OCI-LY7 (cell line): ENCODE results near the gene THAP4. TPM values are rescaled to one million over a fixed set of nuclear protein-coding genes. Genes with fewer than 3 reads are reported as not detected.
"Not testable (repeated sequence)": the region's sequence is repeated elsewhere in the genome, so short reads cannot be mapped to it uniquely, and the experiment has no call there.

ENCODE experiments used
- BruUV-seq: library from RNA; stranded (reverse); fragments of 400-500 nt; replicated peaks from 2 replicates; lab custom pipeline; 2021; lab: Mats Ljungman, UMichigan
- CTCF ChIA-PET: fragments of 300-600 bp; sonication (Branson Sonifier 250); formaldehyde crosslinking; loops from one replicate; lab custom pipeline; 2022; ENCODE audit warnings: antibody characterized with exemption; ENCODE audit not compliant: unreplicated experiment; lab: Charles Lee
- POLR2A ChIA-PET: fragments of 300-600 bp; sonication (Branson Sonifier 250); formaldehyde crosslinking; loops from one replicate; lab custom pipeline; 2022; ENCODE audit warnings: antibody characterized with exemption; lab: Charles Lee
- DNase-seq: peaks from one replicate; pipeline ENCODE4 v3.0.0-alpha.2; 2015; ENCODE audit warnings: low spot score
- H2AFZ ChIP-seq: fragments of 200-600 bp; sonication (generic), shearing (Covaris generic); 2 replicates; pipeline ENCODE4 v1.6.1; 2014; ENCODE audit warnings: mild to moderate bottlenecking, antibody characterized with exemption, low read length, moderate library complexity
- H3K27ac ChIP-seq: fragments of 200-600 bp; sonication (generic); 2 replicates; pipeline ENCODE4 v1.5.1; 2014; ENCODE audit warnings: mixed run types, low read depth, mild to moderate bottlenecking, moderate library complexity, low read length, inconsistent platforms; ENCODE audit not compliant: poor library complexity, severe bottlenecking
- H3K36me3 ChIP-seq: fragments of 200-600 bp; sonication (generic); 2 replicates; pipeline ENCODE4 v1.6.1; 2014; ENCODE audit warnings: mild to moderate bottlenecking, antibody characterized with exemption, low read length, moderate library complexity, mixed read lengths; ENCODE audit not compliant: insufficient read depth
- H3K4me1 ChIP-seq: fragments of 200-600 bp; sonication (generic); 2 replicates; pipeline ENCODE4 v1.5.1; 2014; ENCODE audit warnings: mild to moderate bottlenecking, low read length; ENCODE audit not compliant: insufficient read depth, poor library complexity, severe bottlenecking
- H3K4me2 ChIP-seq: fragments of 200-600 bp; sonication (generic); 2 replicates; pipeline ENCODE4 v1.6.1; 2014; ENCODE audit warnings: mild to moderate bottlenecking, low read length
- H3K4me3 ChIP-seq: fragments of 200-600 bp; sonication (generic); 2 replicates; pipeline ENCODE4 v1.5.1; 2014; ENCODE audit warnings: mild to moderate bottlenecking, low read depth, low read length; ENCODE audit not compliant: poor library complexity, severe bottlenecking
- H3K79me2 ChIP-seq: fragments of 200-600 bp; sonication (generic); 2 replicates; pipeline ENCODE4 v1.6.1; 2016; ENCODE audit warnings: low read depth, mild to moderate bottlenecking, low read length, moderate library complexity, mixed read lengths; ENCODE audit not compliant: insufficient read depth
- H3K9me2 ChIP-seq: fragments of 200-600 bp; sonication (generic); 2 replicates; pipeline ENCODE4 v1.6.1; 2016; ENCODE audit warnings: mild to moderate bottlenecking, low read length, mixed read lengths; ENCODE audit not compliant: insufficient read depth
- H3K9me3 ChIP-seq: fragments of 200-600 bp; sonication (generic); 2 replicates; pipeline ENCODE4 v1.6.1; 2014; ENCODE audit warnings: mild to moderate bottlenecking, mixed run types, low read length, mixed read lengths
- H4K20me1 ChIP-seq: fragments of 200-600 bp; sonication (generic); 2 replicates; pipeline ENCODE4 v1.6.1; 2014; ENCODE audit warnings: mild to moderate bottlenecking, antibody characterized with exemption, low read length, moderate library complexity, mixed read lengths; ENCODE audit not compliant: insufficient read depth
- EZH2phosphoT487 ChIP-seq: fragments of 200-600 bp; sonication (generic); IDR thresholded peaks from 2 replicates; pipeline ENCODE4 v1.6.1; 2018; ENCODE audit warnings: low read depth, borderline replicate concordance, mild to moderate bottlenecking, mixed run types, antibody characterized with exemption, low read length, moderate library complexity, mixed read lengths
- intact Hi-C: fragments of 100-400 bp; cut with micrococcal nuclease; formaldehyde crosslinking; loops from one replicate; pipeline ENCODE4 v1.10.0; 2022; ENCODE audit not compliant: unreplicated experiment
- total RNA-seq, 2 experiments: library from RNA; depleted of rRNA in 1 of 2; stranded (reverse); fragments of >200 nt in 1 of 2; shearing (Covaris generic) in 1 of 2; gene quantifications; 2 replicates each; pipeline ENCODE4 v1.2.3, GENCODE V29; 2014 to 2022
- TF ChIP-seq, protein P1 (sequence below): fragments of 200-600 bp; sonication (generic); conservative IDR thresholded peaks from 2 replicates; pipeline ENCODE4 v1.5.1; 2014; ENCODE audit warnings: mild to moderate bottlenecking, antibody characterized with exemption, low read length, moderate library complexity, mixed read lengths

THAP4 gene
- total RNA-seq, 2 experiments from 2014 or later: 61.6 to 65.6 TPM

DNA sequence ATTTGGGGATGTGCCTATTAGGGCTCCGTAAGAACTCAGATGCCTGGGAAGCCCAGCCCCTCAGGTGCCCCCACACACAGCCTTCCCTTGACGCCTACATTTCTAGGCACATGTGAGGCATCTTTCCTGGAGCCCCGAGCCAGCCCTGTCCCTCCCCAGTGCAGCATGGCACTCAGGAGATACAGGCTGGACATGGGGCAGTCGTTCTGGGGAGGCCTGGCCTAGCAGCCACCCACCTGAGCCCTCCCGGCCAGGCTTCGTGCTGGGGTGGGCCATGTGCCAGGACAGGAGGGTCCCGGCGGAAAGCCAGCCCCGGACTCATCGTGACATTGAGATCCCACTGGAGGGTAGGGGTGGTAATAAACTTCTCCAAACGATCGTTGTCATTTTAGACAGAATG is 63.2 kb downstream of the THAP4 start:
- no peak for DNase-seq
- CTCF ChIA-PET: no interaction called here

DNA sequence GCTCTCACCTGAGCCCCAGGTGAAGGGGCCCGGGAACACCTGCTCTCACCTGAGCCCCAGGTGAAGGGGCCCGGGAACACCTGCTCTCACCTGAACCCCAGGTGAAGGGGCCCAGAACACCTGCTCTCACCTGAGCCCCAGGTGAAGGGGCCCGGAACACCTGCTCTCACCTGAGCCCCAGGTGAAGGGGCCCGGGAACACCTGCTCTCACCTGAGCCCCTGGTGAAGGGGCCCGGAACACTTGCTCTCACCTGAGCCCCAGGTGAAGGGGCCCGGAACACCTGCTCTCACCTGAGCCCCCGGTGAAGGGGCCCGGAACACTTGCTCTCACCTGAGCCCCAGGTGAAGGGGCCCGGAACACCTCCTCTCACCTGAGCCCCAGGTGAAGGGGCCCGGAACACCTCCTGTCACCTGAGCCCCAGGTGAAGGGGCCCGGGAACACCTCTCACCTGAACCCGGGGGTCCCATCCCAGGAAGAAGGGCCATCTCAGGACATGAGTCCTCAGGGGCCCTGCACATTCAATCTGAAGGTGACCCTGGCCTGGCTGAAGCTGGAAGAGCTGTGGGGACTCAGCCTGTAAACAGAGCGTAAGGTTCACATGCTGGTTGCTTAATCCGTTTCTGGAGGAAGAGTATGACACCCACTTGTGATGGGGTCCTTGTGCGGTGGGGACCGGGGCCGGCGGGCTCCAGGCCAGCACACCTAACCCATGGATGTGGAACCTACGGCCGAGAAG is 63.9 kb downstream of the THAP4 start:
- H3K27ac ChIP-seq, intact Hi-C loops, H3K4me2 ChIP-seq, H2AFZ ChIP-seq, H3K9me3 ChIP-seq, H3K4me3 ChIP-seq, H3K79me2 ChIP-seq, H4K20me1 ChIP-seq, H3K9me2 ChIP-seq, DNase-seq, H3K4me1 ChIP-seq, CTCF ChIA-PET, H3K36me3 ChIP-seq, BruUV-seq: not testable (repeated sequence)
- POLR2A ChIA-PET: interaction anchor here (1.1 kb wide), 1 partner anchor 12 kb away, joined by 3 read pairs; no protein-coding TSS in a partner anchor

More for the DNA sequence above, 63.2 kb downstream of the THAP4 start:
- intact Hi-C loops: no loop called here
- POLR2A ChIA-PET: no interaction called here
- TF ChIP-seq, protein P1, sequence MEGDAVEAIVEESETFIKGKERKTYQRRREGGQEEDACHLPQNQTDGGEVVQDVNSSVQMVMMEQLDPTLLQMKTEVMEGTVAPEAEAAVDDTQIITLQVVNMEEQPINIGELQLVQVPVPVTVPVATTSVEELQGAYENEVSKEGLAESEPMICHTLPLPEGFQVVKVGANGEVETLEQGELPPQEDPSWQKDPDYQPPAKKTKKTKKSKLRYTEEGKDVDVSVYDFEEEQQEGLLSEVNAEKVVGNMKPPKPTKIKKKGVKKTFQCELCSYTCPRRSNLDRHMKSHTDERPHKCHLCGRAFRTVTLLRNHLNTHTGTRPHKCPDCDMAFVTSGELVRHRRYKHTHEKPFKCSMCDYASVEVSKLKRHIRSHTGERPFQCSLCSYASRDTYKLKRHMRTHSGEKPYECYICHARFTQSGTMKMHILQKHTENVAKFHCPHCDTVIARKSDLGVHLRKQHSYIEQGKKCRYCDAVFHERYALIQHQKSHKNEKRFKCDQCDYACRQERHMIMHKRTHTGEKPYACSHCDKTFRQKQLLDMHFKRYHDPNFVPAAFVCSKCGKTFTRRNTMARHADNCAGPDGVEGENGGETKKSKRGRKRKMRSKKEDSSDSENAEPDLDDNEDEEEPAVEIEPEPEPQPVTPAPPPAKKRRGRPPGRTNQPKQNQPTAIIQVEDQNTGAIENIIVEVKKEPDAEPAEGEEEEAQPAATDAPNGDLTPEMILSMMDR: no peak
- no peak for TF ChIP-seq EZH2phosphoT487
- BruUV-seq: no TSS peak
- Histone ChIP-seq H3K36me3 (peaks cover 7% of the 10 kb centered on the region; the same call in 1 of the 2 replicates), H4K20me1 (no peaks in the 10 kb centered on the region), H3K4me2 (no peak overlapping the region), H2AFZ (no peak overlapping the region), H3K9me3 (no peaks in the 10 kb centered on the region), H3K79me2 (no peaks in the 10 kb centered on the region), H3K4me1 (no peaks in the 10 kb centered on the region), H3K27ac (no peak overlapping the region), H3K4me3 (no peak overlapping the region), H3K9me2 (no peaks in the 10 kb centered on the region)

DNA sequence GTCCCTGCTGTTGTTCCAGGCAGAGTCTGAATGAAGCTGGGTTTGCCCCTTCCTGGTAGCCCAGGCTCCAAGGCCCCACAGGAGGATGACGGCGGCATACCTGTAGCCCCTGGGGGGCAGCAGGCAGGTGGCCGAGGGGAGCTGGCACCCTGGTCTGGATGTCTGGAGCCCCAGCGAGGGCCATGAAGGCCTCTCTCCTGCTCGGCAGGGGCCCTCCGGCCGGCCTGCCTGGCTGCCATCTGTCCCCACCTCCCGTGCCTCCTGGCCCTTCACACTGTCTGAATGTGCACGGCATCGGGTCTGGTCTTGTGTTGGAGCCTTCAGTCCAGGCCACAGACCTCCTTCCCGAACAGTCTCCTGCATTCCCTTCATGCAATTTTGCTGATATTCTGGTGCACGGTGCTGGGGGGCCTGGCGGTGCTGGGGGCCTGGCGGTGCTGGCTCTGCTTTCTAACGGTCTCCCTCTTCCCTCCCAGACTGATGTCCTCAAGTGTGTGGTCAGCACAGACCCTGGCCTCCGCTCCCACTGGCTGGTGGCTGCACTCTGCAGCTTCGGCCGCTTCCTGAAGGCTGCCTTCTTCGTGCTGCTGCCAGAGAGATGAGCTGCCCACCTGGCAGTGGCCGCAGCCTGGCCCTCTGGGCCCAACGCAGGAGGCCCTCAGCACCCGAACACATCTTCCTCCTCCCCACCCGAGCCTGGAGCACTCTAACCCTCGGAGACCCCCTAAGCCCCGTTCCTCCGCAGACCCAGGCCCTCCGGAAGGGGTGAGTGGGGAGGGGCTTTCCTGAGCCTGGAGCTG is 64.9 kb downstream of the THAP4 start:
- no peaks in the 10 kb centered on the region for H3K79me2 ChIP-seq
- no peak for DNase-seq
- no peaks in the 10 kb centered on the region for H3K9me2 ChIP-seq
- TF ChIP-seq EZH2phosphoT487: no peak
- TF ChIP-seq, protein P1: no peak
- no peaks in the 10 kb centered on the region for H3K9me3 ChIP-seq
- no peak overlapping the region for H2AFZ ChIP-seq
- no peak overlapping the region for H3K27ac ChIP-seq
- no peaks in the 10 kb centered on the region for H4K20me1 ChIP-seq
- POLR2A ChIA-PET: interaction anchor here (0.5 to 1.1 kb wide), 2 partner anchors 13 to 256 kb away, joined by 3 read pairs; no protein-coding TSS in a partner anchor
- H3K4me2 ChIP-seq: no peak overlapping the region
- intact Hi-C loops: no loop called here
- peaks cover 7% of the 10 kb centered on the region; the same call in 1 of the 2 replicates for H3K36me3 ChIP-seq
- CTCF ChIA-PET: no interaction called here
- BruUV-seq: no TSS peak
- no peaks in the 10 kb centered on the region for H3K4me1 ChIP-seq
- H3K4me3 ChIP-seq: no peak overlapping the region
